Measurements from ENCODE around the gene HDAC1.
A peak's percentile ranks its signal among the peaks of the same experiment; 100 is the strongest.
"Not testable (repeated sequence)": the region's sequence is repeated elsewhere in the genome, so short reads cannot be mapped to it uniquely, and the experiment has no call there.

The HDAC1 gene

GRCh38 chr1:32250893-32251716, 40.8 kb upstream of the HDAC1 start, which contains the start of gene LCK:
TSS of gene LCK (plus strand) at chr1:32251265. CDS start at chr1:32274330, 23,065 bp downstream.
- peak within 1 kb of the TSS; percentile 65 for H3K4me3 ChIP-seq (ENCODE audit: low read depth, low read length)
- TF ChIP-seq, protein P1, sequence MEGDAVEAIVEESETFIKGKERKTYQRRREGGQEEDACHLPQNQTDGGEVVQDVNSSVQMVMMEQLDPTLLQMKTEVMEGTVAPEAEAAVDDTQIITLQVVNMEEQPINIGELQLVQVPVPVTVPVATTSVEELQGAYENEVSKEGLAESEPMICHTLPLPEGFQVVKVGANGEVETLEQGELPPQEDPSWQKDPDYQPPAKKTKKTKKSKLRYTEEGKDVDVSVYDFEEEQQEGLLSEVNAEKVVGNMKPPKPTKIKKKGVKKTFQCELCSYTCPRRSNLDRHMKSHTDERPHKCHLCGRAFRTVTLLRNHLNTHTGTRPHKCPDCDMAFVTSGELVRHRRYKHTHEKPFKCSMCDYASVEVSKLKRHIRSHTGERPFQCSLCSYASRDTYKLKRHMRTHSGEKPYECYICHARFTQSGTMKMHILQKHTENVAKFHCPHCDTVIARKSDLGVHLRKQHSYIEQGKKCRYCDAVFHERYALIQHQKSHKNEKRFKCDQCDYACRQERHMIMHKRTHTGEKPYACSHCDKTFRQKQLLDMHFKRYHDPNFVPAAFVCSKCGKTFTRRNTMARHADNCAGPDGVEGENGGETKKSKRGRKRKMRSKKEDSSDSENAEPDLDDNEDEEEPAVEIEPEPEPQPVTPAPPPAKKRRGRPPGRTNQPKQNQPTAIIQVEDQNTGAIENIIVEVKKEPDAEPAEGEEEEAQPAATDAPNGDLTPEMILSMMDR (IDR thresholded peaks at IDR 0.05; ENCODE audit: low read depth, low read length, missing control alignments) = no peak
- no peak for DNase-seq (ENCODE audit: low read depth)

GRCh38 chr1:32255072-32256071, 36.5 kb upstream of the HDAC1 start:
- TF ChIP-seq, protein P1 (IDR thresholded peaks at IDR 0.05; ENCODE audit: low read depth, low read length, missing control alignments) = no peak
- no peak for DNase-seq (ENCODE audit: low read depth)
- H3K4me3 ChIP-seq (ENCODE audit: low read depth, low read length) = peak overlapping the region; percentile 65; the same call in 1 of the 2 replicates

- H3K4me3 ChIP-seq (ENCODE audit: low read depth, low read length) = peak overlapping the region; percentile 27; the same call in 1 of the 2 replicates
- no peak for DNase-seq (ENCODE audit: low read depth)
- TF ChIP-seq, protein P1 (IDR thresholded peaks at IDR 0.05; ENCODE audit: low read depth, low read length, missing control alignments) = no peak
Observed at GRCh38 chr1:32256473-32257226, 35.2 kb upstream of the HDAC1 start.

DNA sequence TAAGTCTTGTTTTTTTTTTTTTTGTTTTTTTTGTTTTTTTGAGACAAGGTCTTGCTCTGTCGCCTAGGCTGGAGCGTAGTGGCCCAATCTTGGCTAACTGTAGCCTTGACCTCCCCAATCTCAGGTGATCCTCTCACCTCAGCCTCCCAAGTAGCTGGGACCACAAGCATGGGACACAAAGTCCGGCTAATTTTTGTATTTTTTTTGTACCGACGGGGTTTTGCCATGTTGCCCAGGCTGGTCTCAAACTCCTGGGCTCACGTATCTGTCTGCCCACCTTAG, 34.7 kb upstream of the HDAC1 start:
- no peak for DNase-seq (ENCODE audit: low read depth)
- TF ChIP-seq, protein P1 (IDR thresholded peaks at IDR 0.05; ENCODE audit: low read depth, low read length, missing control alignments) = no peak
- H3K4me3 ChIP-seq (ENCODE audit: low read depth, low read length) = no peak overlapping the region

DNA sequence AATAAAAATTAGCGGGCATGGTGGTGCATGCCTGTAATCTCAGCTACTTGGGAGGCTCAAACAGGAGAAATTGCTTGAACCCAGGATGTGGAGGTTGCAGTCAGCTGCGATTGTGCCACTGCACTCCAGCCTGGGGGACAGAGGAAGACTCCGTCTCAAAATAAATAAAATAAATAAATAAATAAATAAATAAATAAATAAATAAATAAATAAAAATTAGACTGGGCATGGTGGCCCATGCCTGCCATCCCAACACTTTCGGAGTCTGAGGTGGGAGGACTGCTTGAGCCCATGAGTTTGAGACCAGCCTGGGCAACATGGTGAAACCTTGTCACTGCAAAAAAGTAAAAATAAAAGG, 28.7 kb upstream of the HDAC1 start:
- DNase-seq (ENCODE audit: low read depth); H3K4me3 ChIP-seq (ENCODE audit: low read depth, low read length): not testable (repeated sequence)

DNA sequence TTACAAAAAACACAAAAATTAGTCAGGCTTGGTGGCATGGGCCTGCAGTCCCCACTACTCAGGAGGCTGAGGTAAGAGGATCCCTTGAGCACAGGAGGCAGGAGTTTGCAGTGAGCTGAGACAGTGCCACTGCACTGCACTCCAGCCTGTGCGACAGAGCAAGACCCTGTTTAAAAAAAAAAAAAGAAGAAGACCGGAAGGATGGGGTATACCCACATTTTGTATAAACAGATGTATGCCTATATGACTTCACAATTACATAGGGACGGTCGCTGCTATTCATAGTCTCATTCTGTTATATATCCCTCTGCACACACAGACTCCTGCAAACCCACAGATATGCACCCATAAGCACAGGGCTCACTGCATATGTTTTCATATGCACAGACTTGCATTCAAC, 28.1 kb upstream of the HDAC1 start:
- TF ChIP-seq, protein P1 (IDR thresholded peaks at IDR 0.05; ENCODE audit: low read depth, low read length, missing control alignments) = no peak
- H3K4me3 ChIP-seq (ENCODE audit: low read depth, low read length) = no peak overlapping the region; the same call in 1 of the 2 replicates
- DNase-seq (ENCODE audit: low read depth) = no peak

DNA sequence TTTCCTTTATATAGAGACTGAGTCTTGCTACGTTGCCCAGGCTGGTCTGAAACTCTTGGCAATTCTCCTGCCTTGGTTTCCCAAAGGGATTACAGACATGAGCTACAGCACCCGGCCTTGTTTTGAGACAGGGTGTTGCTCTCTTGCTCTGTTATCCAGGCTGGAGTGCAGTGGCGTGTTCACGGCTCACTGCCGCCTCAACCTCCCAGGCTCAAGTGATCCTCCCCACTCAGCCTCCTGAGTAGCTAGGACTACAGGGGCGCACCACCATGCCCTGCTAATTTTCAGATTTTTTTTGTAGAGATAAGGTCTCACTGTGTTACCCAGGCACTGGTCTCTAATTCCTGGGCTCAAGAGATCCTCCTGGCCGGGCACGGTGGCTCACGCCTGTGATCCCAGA, 26.0 kb upstream of the HDAC1 start:
- no peak for DNase-seq (ENCODE audit: low read depth)
- H3K4me3 ChIP-seq (ENCODE audit: low read depth, low read length) = no peak overlapping the region
- TF ChIP-seq, protein P1 (IDR thresholded peaks at IDR 0.05; ENCODE audit: low read depth, low read length, missing control alignments) = no peak

Data from GM12864 (cell line).